Measurements from ENCODE around the gene MFSD11.

DNA sequence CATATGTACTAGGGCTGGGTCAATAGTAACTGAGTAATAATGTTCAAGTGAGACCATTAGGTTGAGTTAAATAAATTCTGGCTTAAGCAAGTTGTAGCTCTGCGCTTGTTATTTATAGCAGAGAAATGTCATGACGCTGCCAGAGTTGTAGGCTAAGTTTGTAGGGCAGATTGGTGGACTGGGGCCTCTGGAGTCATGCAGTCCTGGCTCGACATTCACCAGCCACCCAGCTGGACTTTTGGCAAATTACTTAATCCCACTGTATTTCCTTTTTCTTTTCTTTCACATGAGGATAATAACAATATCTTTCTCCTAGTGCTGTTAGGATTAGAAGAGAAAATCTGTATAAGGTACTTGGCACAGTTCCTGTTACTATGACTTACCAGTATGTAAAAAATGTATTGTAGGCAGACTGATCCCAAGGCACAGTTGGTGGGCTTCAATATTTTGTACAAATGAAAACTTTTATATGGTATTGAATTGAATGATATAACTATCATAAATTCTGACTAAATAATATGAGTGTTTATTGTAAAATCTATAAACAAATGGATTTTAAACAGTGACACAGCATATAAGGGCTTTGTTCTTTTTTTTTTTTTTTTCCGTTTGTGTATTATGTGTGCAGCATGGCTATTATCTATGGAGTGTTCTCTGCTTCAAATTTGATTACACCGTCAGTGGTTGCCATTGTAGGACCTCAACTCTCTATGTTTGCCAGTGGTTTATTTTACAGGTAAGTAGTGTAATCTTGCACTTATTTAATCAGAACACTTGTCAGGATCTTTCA is 2.6 kb downstream of the MFSD11 start:
- TF ChIP-seq, protein P1, sequence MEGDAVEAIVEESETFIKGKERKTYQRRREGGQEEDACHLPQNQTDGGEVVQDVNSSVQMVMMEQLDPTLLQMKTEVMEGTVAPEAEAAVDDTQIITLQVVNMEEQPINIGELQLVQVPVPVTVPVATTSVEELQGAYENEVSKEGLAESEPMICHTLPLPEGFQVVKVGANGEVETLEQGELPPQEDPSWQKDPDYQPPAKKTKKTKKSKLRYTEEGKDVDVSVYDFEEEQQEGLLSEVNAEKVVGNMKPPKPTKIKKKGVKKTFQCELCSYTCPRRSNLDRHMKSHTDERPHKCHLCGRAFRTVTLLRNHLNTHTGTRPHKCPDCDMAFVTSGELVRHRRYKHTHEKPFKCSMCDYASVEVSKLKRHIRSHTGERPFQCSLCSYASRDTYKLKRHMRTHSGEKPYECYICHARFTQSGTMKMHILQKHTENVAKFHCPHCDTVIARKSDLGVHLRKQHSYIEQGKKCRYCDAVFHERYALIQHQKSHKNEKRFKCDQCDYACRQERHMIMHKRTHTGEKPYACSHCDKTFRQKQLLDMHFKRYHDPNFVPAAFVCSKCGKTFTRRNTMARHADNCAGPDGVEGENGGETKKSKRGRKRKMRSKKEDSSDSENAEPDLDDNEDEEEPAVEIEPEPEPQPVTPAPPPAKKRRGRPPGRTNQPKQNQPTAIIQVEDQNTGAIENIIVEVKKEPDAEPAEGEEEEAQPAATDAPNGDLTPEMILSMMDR (IDR thresholded peaks at IDR 0.05; ENCODE audit: low read depth, low read length, poor library complexity, severe bottlenecking): no peak
- no peak for TF ChIP-seq EZH2phosphoT487 (IDR thresholded peaks at IDR 0.05; ENCODE audit: borderline replicate concordance, low read length)
